GM04504 (cell line): ENCODE data around the gene TRABD2B.

Experiments used
- DNase-seq: peaks from one replicate; pipeline ENCODE4 v3.0.0-alpha.2; 2012; ENCODE audit warnings: low read depth

Gene TRABD2B

GRCh38 chr1:47772960-47773682 is 224.1 kb downstream of the TRABD2B start:
- no peak for DNase-seq

- no peak for DNase-seq
These were observed 224.9 kb downstream of the TRABD2B start for GRCh38 chr1:47772281-47772680.

GRCh38 chr1:47771751-47772150 is 225.4 kb downstream of the TRABD2B start:
- no peak for DNase-seq

DNA sequence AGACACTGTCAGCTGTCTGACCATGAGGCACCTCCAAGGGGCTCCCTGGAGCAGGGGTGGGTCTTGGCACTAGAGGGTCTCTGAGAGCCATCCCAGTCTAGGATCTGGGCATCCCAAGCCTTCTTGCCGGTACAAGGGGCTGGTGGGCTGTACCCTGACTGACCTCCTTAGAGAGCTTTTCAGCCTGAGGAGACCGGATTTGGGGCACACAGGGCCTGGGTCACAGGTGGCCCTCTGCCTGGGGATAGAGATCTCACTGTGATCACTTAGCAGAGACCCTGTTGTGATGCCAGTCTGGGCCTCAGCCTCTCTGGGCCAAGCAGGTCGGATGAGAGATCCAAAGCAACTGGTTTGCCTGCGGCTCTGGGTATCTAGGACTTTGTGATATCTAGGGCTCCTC is 227.2 kb downstream of the TRABD2B start:
- no peak for DNase-seq

GRCh38 chr1:47769295-47769694 is 227.9 kb downstream of the TRABD2B start:
- DNase-seq = no peak

DNA sequence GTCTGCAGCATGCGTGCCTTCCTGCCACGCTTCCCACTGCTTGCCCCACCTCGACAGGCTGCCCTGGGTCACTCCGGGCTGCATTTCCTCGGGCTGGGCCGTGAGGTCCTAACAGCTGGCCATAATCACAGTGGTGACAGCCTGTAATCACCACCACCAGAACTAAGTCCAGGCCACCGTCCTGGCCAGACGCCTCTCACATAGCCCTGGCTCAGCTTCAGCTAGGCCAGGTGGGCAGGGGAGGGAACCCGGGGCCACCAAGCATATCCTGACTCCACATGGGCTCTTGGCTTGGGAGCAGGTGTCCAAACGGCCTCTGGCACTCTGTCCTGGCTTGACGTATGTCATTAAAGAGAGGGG is 229.5 kb downstream of the TRABD2B start:
- DNase-seq = no peak

DNA sequence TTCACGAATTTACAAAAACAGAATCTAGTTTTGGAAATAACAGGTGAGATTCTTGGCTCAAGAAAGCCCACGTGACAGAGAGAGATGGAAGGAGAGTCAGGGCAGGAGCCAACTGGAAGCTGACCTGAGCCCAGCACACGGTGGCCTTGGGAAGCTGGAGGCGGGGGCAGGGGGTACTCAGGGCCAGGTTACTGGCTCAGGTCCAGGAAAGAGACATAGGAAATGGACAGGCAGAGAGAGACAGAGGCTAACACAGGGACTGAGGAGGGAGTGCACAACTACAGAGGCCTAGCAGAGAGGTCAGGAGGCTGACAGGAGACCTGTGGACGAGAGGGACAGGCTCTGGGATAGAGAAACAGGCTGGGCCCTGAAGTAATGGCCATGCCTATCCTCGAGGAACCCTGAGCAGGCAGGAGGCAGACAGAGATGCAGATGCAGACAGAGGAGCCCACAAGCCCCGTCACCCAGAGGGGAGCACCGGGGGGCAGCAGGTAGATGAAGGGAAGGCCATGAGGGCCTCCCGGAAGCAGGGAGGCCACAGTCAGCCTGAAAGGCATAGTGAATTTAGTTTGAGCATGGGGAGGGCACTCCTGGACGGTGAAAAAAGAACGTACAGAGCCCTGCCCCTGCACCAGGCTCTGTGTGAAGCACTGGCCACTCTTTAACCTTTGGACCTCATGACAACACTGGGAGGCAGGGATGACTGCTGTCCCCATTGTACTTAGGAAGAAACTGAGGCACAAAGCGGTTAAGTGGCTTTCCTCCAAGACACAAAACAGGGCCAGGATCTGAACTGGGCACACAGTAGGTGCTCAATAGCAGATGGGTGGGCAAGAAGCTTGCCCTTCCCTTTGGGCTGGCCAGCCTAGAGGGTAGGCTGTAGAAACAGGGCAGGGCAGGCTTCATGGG is 230.1 kb downstream of the TRABD2B start:
- no peak for DNase-seq

DNA sequence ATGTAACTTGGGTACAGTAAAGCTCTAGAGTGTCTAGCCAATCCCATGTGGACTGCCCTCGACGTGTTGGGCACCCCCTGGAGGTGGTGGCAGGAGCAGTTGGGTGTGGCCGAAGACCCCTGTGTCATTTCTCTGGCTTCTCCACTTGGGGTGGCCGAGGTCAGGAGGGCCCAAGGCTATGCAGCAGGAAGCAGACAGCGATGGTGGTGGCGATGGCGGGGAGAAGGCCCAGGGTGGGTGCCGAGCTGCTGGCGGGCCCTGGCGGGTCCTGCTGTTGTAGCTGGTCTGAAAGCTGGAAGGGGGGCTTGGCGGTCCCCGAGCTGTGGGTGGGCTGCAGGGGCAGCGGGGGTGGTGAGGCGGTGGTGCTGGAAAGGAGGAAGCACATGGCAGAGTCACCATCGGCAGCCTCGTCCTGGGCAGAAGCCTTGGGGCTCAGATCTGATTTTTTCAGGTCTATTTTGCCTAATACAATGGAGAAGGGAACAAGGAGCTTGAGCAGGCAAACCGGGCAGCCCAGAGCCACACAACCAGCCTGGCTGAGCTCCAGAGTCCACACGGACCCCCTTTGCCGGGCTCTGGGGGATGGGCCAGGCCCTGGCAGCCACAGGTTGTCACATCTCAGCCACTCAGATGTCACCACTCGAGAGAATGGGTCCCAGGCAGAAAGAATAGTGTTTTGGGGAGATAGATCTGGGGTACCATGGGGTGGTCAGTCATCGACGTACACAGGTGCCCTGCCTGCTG is 231.3 kb downstream of the TRABD2B start:
- no peak for DNase-seq

DNA sequence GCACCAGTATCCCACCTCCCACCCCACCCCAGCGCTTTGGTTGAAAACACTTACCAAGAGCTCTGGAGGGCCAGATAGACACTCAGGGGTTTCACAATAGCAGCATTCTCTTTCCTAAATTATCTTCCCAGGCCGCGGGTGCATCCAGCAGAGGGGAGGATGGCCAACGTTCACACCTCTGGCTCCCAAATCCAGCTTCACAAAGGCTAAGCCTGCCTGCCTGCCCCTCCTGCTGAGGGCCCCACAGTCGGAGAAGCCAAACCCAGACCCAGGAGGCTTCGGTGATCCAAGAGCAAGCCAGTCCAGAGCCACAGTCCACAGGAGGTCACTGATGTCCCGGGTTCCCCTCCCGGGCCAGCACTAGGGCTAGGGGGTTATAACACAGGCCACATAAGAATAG is 231.9 kb downstream of the TRABD2B start:
- DNase-seq = no peak

DNA sequence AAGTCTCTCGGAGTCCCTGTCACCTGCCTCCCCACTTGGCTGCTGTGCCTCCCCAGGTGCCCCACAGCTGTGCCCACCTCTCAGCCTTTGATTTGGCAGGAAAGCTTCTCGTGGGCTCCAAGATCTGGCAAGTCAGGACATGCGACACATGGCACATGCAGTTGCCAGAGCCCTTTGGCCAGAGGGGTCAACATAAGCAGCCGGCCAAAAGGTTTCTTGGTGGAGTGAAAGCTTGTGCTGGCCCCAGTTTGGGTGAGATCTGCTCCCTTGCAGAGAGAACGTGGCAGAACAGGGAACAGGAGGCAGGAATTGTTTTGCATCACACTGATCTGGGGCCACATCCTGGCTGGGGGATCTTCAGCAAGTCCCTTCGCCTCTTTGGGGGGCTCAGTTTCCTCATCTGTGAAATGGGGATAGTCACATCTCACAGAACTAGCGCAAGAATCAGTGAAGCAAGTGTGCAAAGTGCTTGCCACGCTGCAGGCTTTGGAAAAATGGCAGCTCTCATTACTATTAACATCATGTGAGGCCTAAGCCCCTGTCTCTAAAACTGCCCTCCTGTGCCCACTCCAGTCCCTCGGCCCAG is 232.6 kb downstream of the TRABD2B start:
- no peak for DNase-seq

GRCh38 chr1:47763591-47764171 is 233.5 kb downstream of the TRABD2B start:
- no peak for DNase-seq

DNA sequence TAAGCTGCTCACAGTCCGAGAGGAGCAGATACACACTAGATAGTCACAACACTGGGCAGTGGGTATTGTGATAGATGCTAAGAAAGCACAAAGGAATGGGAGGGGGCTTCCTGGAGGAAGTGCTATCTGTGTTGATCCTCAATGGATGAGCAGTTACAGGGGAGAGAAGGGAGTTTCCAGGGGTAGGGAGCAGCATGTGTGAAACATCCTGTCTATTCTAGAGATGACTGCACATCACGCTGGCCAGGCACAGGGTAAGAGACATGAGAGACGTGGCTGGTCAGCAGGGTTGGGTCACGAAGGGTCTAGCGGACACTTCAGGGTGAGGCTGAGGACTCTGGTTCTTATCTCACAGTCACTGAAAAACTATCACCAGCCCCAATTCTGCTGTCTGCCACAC is 235.2 kb downstream of the TRABD2B start:
- DNase-seq = no peak

- no peak for DNase-seq
These were observed 235.8 kb downstream of the TRABD2B start for GRCh38 chr1:47761201-47761930.

DNA sequence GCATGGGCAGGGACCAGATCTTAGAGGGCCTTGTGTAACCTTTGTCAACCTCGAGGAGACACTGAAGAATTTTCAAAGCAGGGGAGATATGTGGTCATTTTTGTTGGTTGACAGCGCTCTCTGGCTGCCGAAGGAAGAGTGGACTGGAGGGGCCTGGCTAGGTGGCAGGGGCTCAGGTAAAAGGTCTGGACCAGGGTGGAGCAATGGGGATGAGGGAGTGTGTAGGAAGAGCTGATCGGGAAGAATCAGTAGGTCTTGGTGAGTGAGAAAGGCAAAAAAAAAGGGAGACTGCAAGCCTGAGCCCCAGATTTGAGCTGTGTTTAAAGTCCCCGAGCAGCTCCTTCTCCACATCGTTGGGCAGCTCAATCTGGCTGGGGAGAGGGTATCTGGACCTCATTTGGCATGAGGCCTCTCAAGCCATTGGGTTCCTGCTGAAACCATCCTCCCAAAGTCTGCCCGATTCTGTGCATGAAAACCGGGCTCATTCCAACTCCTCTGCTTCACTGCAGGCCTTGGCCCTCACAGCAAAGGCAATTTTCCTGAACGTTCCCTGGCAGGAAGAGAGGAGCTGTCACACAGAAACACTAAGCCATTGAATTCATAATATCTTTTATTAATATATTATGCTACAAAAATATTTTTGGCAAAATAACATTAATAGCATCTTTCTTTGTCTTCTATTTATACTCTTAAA is 237.1 kb downstream of the TRABD2B start:
- no peak for DNase-seq

DNA sequence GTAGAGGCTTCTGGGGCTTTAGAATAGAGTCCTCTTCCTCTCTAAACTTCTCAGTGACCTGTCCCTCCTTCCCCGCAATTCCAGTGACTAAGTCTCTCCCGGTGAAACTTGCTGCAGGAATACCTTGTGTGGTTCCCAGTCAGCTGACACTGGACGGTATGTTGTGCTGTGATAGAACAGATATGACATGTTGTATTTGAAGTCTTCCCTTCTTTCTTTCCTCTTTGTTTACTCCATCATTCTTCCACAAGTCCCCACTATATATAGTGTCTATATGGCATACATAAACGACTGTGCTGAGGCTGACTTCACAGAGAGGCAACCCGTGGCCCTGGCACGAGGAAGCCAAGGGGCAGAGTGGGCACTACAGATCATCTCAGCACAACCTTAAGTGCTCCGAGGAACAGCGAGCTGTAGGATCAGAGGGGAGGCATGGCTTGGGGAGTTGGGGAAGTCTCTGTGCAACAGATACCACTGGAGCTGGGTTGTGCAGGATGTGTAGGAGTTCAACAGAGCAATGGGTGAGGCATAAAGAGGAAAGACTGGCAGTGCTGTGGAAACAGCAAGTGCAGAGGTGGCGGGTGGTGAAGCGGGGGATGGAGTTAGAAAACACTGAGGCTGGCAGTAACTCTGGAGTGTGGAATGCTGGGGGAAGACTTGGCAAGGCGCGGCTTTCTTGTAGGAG is 237.8 kb downstream of the TRABD2B start:
- no peak for DNase-seq

DNA sequence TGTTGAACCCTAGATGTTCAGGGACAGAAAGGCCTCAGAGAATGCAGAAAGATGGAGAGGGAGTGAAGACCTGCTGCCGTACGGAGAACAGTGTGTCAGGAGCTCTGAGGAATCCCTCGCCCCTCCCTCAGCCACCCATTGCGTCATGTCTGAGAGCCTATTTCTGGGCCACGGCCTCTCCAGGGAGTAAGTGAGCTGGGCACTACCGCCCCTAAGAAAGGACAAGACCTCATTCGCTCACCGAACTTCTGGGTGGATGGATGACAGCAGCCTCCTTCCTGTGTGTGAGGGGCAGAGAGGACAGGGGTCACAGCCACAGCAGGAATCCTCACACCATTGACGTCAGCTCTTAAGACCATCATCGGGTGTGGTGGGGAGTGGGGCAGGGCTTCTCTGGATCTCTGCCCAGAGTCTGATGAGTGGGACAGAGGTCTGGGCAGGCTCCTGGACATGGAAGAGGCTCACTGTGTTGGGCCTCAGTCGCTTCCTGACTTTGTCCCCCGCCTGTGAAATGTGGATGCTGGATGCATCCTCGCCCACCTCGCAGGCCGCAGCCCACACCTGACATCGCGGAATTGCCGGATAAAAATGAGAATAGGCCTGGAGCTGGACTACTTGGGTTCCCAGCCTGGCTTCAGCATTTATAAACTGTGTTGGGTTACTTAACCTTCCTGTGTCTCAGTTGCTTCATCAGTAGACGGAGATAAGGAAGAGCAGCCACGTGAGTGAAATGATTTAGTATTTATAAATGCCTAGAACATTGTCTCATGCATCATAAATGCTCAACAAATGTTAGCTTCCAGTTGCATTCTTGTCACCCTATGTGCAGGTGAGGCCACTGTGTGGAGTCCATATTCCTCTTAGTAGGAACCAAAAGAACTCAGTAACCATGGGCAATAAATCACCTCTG is 238.6 kb downstream of the TRABD2B start:
- no peak for DNase-seq

DNA sequence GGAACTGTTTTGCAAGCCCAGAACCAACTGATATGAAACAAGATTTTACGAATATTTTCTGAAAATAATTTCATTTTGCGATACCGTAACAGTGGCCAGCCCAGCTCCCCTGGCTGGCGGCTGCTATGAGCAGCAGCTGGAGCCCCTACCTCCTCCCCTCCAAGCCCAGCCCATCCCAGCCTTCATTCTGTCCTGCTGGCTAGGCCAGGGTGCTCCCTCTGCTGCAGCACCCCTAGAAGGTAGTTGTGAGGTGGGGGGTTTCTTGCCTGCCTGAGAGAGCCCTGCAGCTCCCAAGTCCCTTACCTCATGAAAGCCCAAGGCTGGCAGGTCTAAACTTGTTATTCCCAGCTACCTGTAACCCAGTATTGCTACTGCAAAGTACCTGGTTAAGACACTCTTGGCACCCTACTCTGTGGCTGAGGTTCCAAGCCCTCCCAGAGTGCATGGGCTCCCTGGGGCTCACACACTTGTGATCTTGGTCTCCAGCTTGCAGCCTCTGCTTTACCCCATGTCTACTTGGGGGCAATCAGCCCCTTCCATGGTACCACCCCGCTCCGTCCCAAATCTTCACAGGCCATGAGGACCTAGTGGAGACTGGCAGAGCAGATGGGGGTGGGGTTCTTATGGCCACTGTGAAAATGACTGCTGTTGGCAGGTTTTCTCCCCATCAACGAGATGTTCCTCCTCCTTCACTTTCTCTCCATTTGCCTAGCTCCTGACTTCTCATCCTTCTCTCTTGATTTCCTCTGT is 239.8 kb downstream of the TRABD2B start:
- DNase-seq = no peak

GRCh38 chr1:47756411-47756810 is 240.8 kb downstream of the TRABD2B start:
- DNase-seq = no peak
